HepG2 (cell line): ENCODE measurements around the gene LST1. TPM values are rescaled to one million over a fixed set of nuclear protein-coding genes. Genes with fewer than 3 reads are reported as not detected.

Experiments used
- ATAC-seq: fragments of 200-7000 bp; cut with Tn5 transposase; 3 replicates; pipeline ENCODE4 v1.9.1; 2020; ENCODE audit warnings: mild to moderate bottlenecking, moderate library complexity
- BruUV-seq: library from RNA; stranded (reverse); fragments of 400-500 nt; replicated peaks from 2 replicates; lab custom pipeline; 2021; lab: Mats Ljungman, UMichigan
- CTCF ChIA-PET: fragments of 300-600 bp; formaldehyde crosslinking; extraction: SDS; loops from one replicate; lab custom pipeline; 2021; ENCODE audit warnings: low total read pairs, inconsistent platforms, low intra/inter-chr PET ratio; lab: Yijun Ruan, JAX
- POLR2A ChIA-PET: fragments of 350-600 bp; sonication (Branson Sonifier 250); formaldehyde crosslinking; loops from one replicate; lab custom pipeline; 2020; ENCODE audit warnings: antibody characterized with exemption, inconsistent platforms; lab: Yijun Ruan, JAX
- DNase-seq: peaks from one replicate; pipeline ENCODE4 v3.0.0-alpha.2; 2015; ENCODE audit warnings: low spot score
- FAIRE-seq: peaks from 3 replicates; lab custom pipeline; 2011; peaks lifted over from hg19 to GRCh38; lab: Jason Lieb, UNC
- H2AFZ ChIP-seq: one replicate; pipeline ENCODE4 v1.6.1; 2011; ENCODE audit warnings: low read length, inconsistent platforms
- H3K27ac ChIP-seq: fragments of 300-600 bp; 3 replicates; pipeline ENCODE4 v1.8.0; 2011; ENCODE audit warnings: mixed run types, mild to moderate bottlenecking, mixed read lengths, low read length, inconsistent platforms; ENCODE audit not compliant: insufficient read depth; ENCODE audit errors: extremely low read length
- H3K27me3 ChIP-seq, 2 experiments: fragments of 200-600 bp in 1 of 2; 2 replicates in 1 of 2; 3 replicates in 1 of 2; pipeline versions ENCODE4 v1.6.0 to v1.8.0; 2011; ENCODE audit warnings: low read length in 2 of 2, mild to moderate bottlenecking in 2 of 2, moderate library complexity in 2 of 2, inconsistent platforms in 1 of 2; ENCODE audit not compliant: insufficient read depth in 2 of 2, control insufficient read depth in 1 of 2
- H3K36me3 ChIP-seq, 2 experiments: fragments of 200-600 bp in 1 of 2; replicated peaks in 1 of 2; 2 replicates in 1 of 2; 3 replicates in 1 of 2; pipeline versions ENCODE4 v1.5.1 to v1.8.0; 2011; ENCODE audit warnings: low read length in 2 of 2, inconsistent platforms in 1 of 2; ENCODE audit not compliant: insufficient read depth in 2 of 2, control insufficient read depth in 1 of 2
- H3K4me1 ChIP-seq: 2 replicates; pipeline ENCODE4 v1.5.1; 2012; ENCODE audit warnings: low read length, inconsistent platforms; ENCODE audit not compliant: insufficient read depth
- H3K4me2 ChIP-seq: 2 replicates; pipeline ENCODE4 v1.6.0; 2011; ENCODE audit warnings: low read depth, low read length, inconsistent platforms
- H3K4me3 ChIP-seq, 3 experiments: fragments of 200-600 bp in 1 of 3; sonication (generic), shearing (Covaris generic) in 1 of 3; replicated peaks in 1 of 3; 2 replicates each; pipeline ENCODE4 v1.5.1; 2011 to 2016; ENCODE audit warnings: low read length in 3 of 3, inconsistent platforms in 2 of 3, low read depth in 2 of 3, mild to moderate bottlenecking in 2 of 3, control low read depth in 1 of 3, mixed read lengths in 1 of 3; ENCODE audit not compliant: insufficient read depth in 1 of 3
- H3K79me2 ChIP-seq: one replicate; pipeline ENCODE4 v1.6.1; 2011; ENCODE audit warnings: low read length, inconsistent platforms; ENCODE audit not compliant: insufficient read depth
- H3K9ac ChIP-seq: 2 replicates; pipeline ENCODE4 v1.6.0; 2011; ENCODE audit warnings: mild to moderate bottlenecking, low read depth, low read length, inconsistent platforms; ENCODE audit not compliant: insufficient read depth
- H3K9me3 ChIP-seq: 2 replicates; pipeline ENCODE4 v1.5.1; 2012; ENCODE audit warnings: mild to moderate bottlenecking, low read length
- H4K20me1 ChIP-seq: 2 replicates; pipeline ENCODE4 v1.6.0; 2011; ENCODE audit warnings: inconsistent platforms, mild to moderate bottlenecking, low read length, moderate library complexity; ENCODE audit not compliant: insufficient read depth
- ARID2 ChIP-seq: sonication (generic); formaldehyde crosslinking; IDR thresholded peaks from 2 replicates; pipeline ENCODE4 v1.8.1; 2022; ENCODE audit warnings: mild to moderate bottlenecking, missing genetic modification reagents, borderline replicate concordance
- GABPB1 ChIP-seq: IDR thresholded peaks from 2 replicates; pipeline ENCODE4 v1.6.1; 2016; ENCODE audit warnings: mild to moderate bottlenecking, missing genetic modification reagents, moderate library complexity, missing compliant biosample characterization
- HDAC2 ChIP-seq: sonication (generic); formaldehyde crosslinking; IDR thresholded peaks from 2 replicates; pipeline ENCODE4 v1.4.0; 2020; ENCODE audit warnings: missing genetic modification reagents
- JUND ChIP-seq: sonication (generic); formaldehyde crosslinking; IDR thresholded peaks from 2 replicates; pipeline ENCODE4 v1.8.0; 2022; ENCODE audit warnings: mild to moderate bottlenecking, missing genetic modification reagents
- POLR2AphosphoS5 ChIP-seq: IDR thresholded peaks from 2 replicates; pipeline ENCODE4 v1.6.1; 2012; ENCODE audit warnings: low read depth, low read length
- RAD21 ChIP-seq: fragments of 450-650 bp; formaldehyde crosslinking; IDR thresholded peaks from 2 replicates; pipeline ENCODE4 v1.5.0; 2020; ENCODE audit warnings: mild to moderate bottlenecking
- RFX1 ChIP-seq: fragments of 450-650 bp; IDR thresholded peaks from 2 replicates; pipeline ENCODE4 v1.6.1; 2017
- RXRB ChIP-seq: IDR thresholded peaks from 2 replicates; pipeline ENCODE4 v1.6.1; 2016; ENCODE audit warnings: borderline replicate concordance, missing genetic modification reagents, missing compliant biosample characterization
- SMAD3 ChIP-seq: sonication (generic); formaldehyde crosslinking; IDR thresholded peaks from 2 replicates; pipeline ENCODE4 v1.4.0; 2020; ENCODE audit warnings: missing genetic modification reagents
- YEATS4 ChIP-seq: sonication (generic); formaldehyde crosslinking; IDR thresholded peaks from 2 replicates; pipeline ENCODE4 v1.4.0; 2020; ENCODE audit warnings: missing genetic modification reagents, borderline replicate concordance
- ZNF331 ChIP-seq: sonication (generic); formaldehyde crosslinking; IDR thresholded peaks from 2 replicates; pipeline ENCODE4 v1.4.0; 2020; ENCODE audit warnings: missing genetic modification reagents
- ZNF607 ChIP-seq: sonication (generic); formaldehyde crosslinking; IDR thresholded peaks from 2 replicates; pipeline ENCODE4 v1.5.1; 2020; ENCODE audit warnings: missing genetic modification reagents, mild to moderate bottlenecking, borderline replicate concordance
- ZSCAN20 ChIP-seq: sonication (generic); formaldehyde crosslinking; IDR thresholded peaks from 2 replicates; pipeline ENCODE4 v1.4.0; 2020; ENCODE audit warnings: missing genetic modification reagents, mild to moderate bottlenecking, borderline replicate concordance
- WGBS: methylation state at CpG from one replicate; pipeline ENCODE4 v1.1.6; 2017; ENCODE audit warnings: low lambda C conversion rate; 5-methylcytosine and 5-hydroxymethylcytosine counted together
- in situ Hi-C: cut with HindIII; loops from 2 replicates; pipeline ENCODE4 v1.10.0; 2017; ENCODE audit warnings: low pct_unique_long_range_greater_than_20kb; ENCODE audit not compliant: extremely low pct_ligation_motif_present
- intact Hi-C: fragments of 100-400 bp; cut with micrococcal nuclease; formaldehyde crosslinking; loops from one replicate; pipeline ENCODE4 v1.10.0; 2022; ENCODE audit not compliant: unreplicated experiment
- polyA plus RNA-seq, 8 experiments: library from polyadenylated mRNA; depleted of rRNA in 3 of 8; stranded (reverse) in 7 of 8; unstranded in 1 of 8; fragments of >200 nt; fragmentation: Illumina TruSeq in 4 of 8; extraction: Trizol in 4 of 8; gene quantifications; 2 replicates each; pipeline versions ENCODE4 v1.2.1 to v1.2.3, GENCODE V29; 2011 to 2016; ENCODE audit warnings: low read depth in 4 of 8, missing spikeins in 1 of 8, mixed read lengths in 1 of 8; ENCODE audit not compliant: insufficient read depth in 1 of 8
- total RNA-seq, 5 experiments: library from RNA; depleted of rRNA; stranded (reverse); fragments of >200 nt; fragmentation: Illumina TruSeq; extraction: Trizol; gene quantifications; 2 replicates each; pipeline ENCODE4 v1.2.3, GENCODE V29; 2016; ENCODE audit warnings: low read depth in 1 of 5
- TF ChIP-seq, protein P1 (sequence below): conservative IDR thresholded peaks from 2 replicates; pipeline ENCODE4 v1.6.1; 2018; ENCODE audit warnings: missing genetic modification reagents
- TF ChIP-seq, protein P2 (sequence below): sonication (generic); formaldehyde crosslinking; IDR thresholded peaks from 2 replicates; pipeline ENCODE4 v1.5.1; 2020; ENCODE audit warnings: mild to moderate bottlenecking, missing genetic modification reagents, moderate library complexity

Gene LST1
- total and polyA plus RNA-seq, 2 of the 13 experiments (the other 11 are each of a cell fraction or from before 2014, with no cell fraction given): not detected

DNA sequence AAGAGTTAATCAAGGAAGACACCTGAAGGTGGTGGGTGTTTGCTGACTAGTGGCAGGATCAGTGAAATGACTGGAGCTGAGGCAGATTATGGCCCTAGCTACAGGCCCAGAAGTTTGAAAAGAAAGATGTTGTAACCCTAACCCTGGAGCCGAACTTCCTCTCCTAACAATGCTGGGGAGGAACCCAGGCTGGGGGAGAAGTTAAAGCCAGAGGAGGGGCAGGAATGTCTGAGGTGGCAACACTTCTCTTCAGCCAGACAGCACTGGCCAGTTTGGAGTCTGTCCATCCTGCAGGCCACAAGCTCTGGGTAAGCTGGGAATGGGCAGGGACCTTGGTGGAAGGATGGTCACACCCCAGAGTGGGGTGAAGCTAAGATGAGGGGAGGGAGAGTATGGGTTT is at the start of gene LST1 (continued):
- TF ChIP-seq GABPB1 (CRISPR knock-in tag) (no peak), RXRB (CRISPR knock-in tag) (no peak), YEATS4 (CRISPR knock-in tag) (no peak), JUND (no peak), ZSCAN20 (CRISPR knock-in tag) (no peak)
- TF ChIP-seq, all 625 proteins: peak for 0

DNA sequence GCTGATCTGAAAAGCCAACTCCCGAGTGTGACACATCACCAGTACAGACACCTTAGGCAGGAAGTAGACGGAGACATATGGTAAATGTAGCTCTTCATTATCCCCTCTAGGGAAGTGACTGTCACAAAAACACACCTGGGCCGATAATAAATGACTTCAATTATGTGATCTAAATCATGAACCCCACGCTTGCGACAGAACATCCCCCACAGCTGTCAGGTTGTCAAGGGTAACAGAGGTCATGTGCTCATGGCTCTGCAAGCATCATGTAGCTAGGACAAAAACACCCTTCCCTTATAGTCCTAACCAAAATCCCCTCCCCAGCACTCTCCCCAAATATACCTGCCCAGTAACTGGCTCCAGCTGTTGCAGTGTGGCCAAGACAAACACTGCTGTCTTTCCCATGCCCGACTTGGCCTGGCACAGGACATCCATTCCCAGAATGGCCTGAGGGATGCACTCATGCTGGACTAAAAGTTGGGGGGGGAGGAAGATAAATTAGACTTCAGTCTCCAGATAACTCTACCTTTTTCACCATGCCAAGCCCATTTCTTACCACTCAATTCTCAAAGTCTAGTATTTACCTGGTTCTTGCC is 47.2 kb upstream of the LST1 start:
- 0 out of 2 replicates have a peak, but pooled peaks have one; percentile 32 for TF ChIP-seq ZNF607 (CRISPR knock-in tag)
- TF ChIP-seq, protein P1, sequence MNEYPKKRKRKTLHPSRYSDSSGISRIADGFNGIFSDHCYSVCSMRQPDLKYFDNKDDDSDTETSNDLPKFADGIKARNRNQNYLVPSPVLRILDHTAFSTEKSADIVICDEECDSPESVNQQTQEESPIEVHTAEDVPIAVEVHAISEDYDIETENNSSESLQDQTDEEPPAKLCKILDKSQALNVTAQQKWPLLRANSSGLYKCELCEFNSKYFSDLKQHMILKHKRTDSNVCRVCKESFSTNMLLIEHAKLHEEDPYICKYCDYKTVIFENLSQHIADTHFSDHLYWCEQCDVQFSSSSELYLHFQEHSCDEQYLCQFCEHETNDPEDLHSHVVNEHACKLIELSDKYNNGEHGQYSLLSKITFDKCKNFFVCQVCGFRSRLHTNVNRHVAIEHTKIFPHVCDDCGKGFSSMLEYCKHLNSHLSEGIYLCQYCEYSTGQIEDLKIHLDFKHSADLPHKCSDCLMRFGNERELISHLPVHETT (CRISPR knock-in tag): no peak
- TF ChIP-seq RAD21 (CRISPR knock-in tag): no peak
- no peak for TF ChIP-seq SMAD3 (CRISPR knock-in tag)
- TF ChIP-seq POLR2AphosphoS5: 0 out of 2 replicates have a peak, but pooled peaks have one; percentile 10
- TF ChIP-seq ARID2 (CRISPR knock-in tag): no peak
- TF ChIP-seq RFX1: no peak
- TF ChIP-seq, protein P2, sequence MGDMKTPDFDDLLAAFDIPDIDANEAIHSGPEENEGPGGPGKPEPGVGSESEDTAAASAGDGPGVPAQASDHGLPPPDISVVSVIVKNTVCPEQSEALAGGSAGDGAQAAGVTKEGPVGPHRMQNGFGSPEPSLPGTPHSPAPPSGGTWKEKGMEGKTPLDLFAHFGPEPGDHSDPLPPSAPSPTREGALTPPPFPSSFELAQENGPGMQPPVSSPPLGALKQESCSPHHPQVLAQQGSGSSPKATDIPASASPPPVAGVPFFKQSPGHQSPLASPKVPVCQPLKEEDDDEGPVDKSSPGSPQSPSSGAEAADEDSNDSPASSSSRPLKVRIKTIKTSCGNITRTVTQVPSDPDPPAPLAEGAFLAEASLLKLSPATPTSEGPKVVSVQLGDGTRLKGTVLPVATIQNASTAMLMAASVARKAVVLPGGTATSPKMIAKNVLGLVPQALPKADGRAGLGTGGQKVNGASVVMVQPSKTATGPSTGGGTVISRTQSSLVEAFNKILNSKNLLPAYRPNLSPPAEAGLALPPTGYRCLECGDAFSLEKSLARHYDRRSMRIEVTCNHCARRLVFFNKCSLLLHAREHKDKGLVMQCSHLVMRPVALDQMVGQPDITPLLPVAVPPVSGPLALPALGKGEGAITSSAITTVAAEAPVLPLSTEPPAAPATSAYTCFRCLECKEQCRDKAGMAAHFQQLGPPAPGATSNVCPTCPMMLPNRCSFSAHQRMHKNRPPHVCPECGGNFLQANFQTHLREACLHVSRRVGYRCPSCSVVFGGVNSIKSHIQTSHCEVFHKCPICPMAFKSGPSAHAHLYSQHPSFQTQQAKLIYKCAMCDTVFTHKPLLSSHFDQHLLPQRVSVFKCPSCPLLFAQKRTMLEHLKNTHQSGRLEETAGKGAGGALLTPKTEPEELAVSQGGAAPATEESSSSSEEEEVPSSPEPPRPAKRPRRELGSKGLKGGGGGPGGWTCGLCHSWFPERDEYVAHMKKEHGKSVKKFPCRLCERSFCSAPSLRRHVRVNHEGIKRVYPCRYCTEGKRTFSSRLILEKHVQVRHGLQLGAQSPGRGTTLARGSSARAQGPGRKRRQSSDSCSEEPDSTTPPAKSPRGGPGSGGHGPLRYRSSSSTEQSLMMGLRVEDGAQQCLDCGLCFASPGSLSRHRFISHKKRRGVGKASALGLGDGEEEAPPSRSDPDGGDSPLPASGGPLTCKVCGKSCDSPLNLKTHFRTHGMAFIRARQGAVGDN (CRISPR knock-in tag): no peak
- no peak for TF ChIP-seq HDAC2
- peak; percentile 7; the same call in 1 of the 2 replicates for TF ChIP-seq ZNF331 (CRISPR knock-in tag)
- peak overlapping the region; percentile 66 to 99 (median 83); a peak in 3 of 6 replicates for H3K4me3 ChIP-seq
- no peaks in the 10 kb centered on the region for H3K9me3 ChIP-seq
- H3K9ac ChIP-seq: peak overlapping the region; percentile 96; the same call in 1 of the 2 replicates
- peaks cover 60% of the 10 kb centered on the region for H3K4me1 ChIP-seq
- H3K36me3 ChIP-seq: peaks cover 32 to 65% of the 10 kb centered on the region in 2 experiments
- H4K20me1 ChIP-seq: peaks cover 66% of the 10 kb centered on the region
- in situ Hi-C loops (no loop called here), intact Hi-C loops (no loop called here)
- DNase-seq (no peak), FAIRE-seq (no peak), ATAC-seq (no peak)
- no TSS peak for BruUV-seq
- POLR2A ChIA-PET: interaction anchor here (1.7 to 6.9 kb wide), 2 partner anchors 9 to 10 kb away, joined by 3 to 123 read pairs; partner anchors contain the start of genes MCCD1 and NFKBIL1
- 91% methylated on average over 6 of the region's 6 CpGs for WGBS
- CTCF ChIA-PET: no interaction called here
- H3K79me2 ChIP-seq: peaks cover 72% of the 10 kb centered on the region
- H2AFZ ChIP-seq: no peak overlapping the region
- H3K4me2 ChIP-seq: peak overlapping the region; percentile 99
- no peaks in the 10 kb centered on the region; a peak in 2 of 5 replicates for H3K27me3 ChIP-seq
- H3K27ac ChIP-seq: no peak overlapping the region
